HG02763 (cell line): ENCODE measurements around the gene MYCBPAP.

Source experiments
- ATAC-seq: cut with Tn5 transposase; IDR thresholded peaks from one replicate; pipeline ENCODE4 v1.9.1; 2021; ENCODE audit warnings: mild to moderate bottlenecking, moderate library complexity; ENCODE audit not compliant: unreplicated experiment

MYCBPAP gene

GRCh38 chr17:50487213-50488096, 20.8 kb upstream of the MYCBPAP start:
- ATAC-seq, result no peak

- ATAC-seq, result no peak
Observed at GRCh38 chr17:50488880-50489279, 19.4 kb upstream of the MYCBPAP start.

- ATAC-seq, result no peak
Observed at GRCh38 chr17:50491505-50491904, 16.7 kb upstream of the MYCBPAP start.

GRCh38 chr17:50492214-50492613, 16.0 kb upstream of the MYCBPAP start:
- ATAC-seq, result no peak

GRCh38 chr17:50493744-50494143, 14.5 kb upstream of the MYCBPAP start:
- ATAC-seq, result no peak

GRCh38 chr17:50495217-50495823, 12.9 kb upstream of the MYCBPAP start:
- ATAC-seq, result no peak

GRCh38 chr17:50495918-50496317, 12.3 kb upstream of the MYCBPAP start:
- no peak for ATAC-seq

GRCh38 chr17:50498021-50498874, 10.0 kb upstream of the MYCBPAP start:
- no peak for ATAC-seq

GRCh38 chr17:50499270-50499669, 9.0 kb upstream of the MYCBPAP start:
- no peak for ATAC-seq

- no peak for ATAC-seq
Observed at GRCh38 chr17:50499721-50500120, 8.5 kb upstream of the MYCBPAP start.

- no peak for ATAC-seq
Observed at GRCh38 chr17:50501054-50501453, 7.2 kb upstream of the MYCBPAP start.

GRCh38 chr17:50502301-50502990, 5.8 kb upstream of the MYCBPAP start:
- ATAC-seq, result no peak

- ATAC-seq, result no peak
Observed at GRCh38 chr17:50505591-50506130, 2.6 kb upstream of the MYCBPAP start.

- ATAC-seq, result no peak
Observed at GRCh38 chr17:50506298-50506697, 1.9 kb upstream of the MYCBPAP start.

- no peak for ATAC-seq
Observed at GRCh38 chr17:50508573-50509460, 578 bp downstream of the MYCBPAP start.

- ATAC-seq, result peak; percentile 69
Observed at GRCh38 chr17:50511058-50511457, 2.8 kb downstream of the MYCBPAP start.

GRCh38 chr17:50513495-50513894, 5.3 kb downstream of the MYCBPAP start:
- no peak for ATAC-seq

GRCh38 chr17:50514388-50514787, 6.1 kb downstream of the MYCBPAP start:
- ATAC-seq, result no peak

GRCh38 chr17:50514936-50515702, 6.9 kb downstream of the MYCBPAP start:
- no peak for ATAC-seq
